ENCODE data around the gene KRTAP10-8. TPM values are rescaled to one million over a fixed set of nuclear protein-coding genes. Genes with fewer than 3 reads are reported as not detected.

Gene KRTAP10-8
- total and polyA plus RNA-seq, 12 donors, result not detected

DNA sequence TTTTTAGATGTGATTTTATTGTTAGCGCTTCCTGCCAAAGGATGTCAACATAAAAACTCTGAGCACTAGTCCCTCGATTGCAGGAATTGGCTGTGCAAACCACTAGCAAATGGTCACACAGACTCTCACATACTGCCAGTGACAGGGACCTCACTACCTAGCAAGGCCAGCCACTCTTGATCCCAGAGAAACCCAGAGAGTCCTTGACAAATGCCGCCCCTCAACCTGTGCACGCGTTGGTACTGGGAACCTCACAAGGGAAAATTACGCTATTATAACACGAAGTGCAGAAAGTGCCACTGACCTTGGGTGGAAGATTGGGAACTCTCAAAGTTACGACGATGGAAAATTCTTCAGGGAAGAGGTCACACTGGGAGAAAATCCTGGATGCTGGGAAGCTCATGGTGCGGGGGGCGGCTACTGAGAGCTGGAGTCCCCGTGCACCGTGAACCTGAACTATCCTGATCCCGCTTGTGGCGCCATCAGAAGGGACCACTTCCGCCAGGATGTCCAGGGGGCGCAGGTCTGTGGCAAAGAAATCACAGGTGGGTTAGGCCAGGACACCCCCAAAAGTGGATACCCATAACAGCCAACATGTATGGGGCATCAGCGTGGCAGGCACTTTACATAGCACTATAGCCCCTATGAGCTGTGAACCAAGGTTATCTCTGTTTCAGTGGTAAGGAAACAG lies 44.3 kb upstream of the KRTAP10-8 start:
- ATAC-seq (no peak), DNase-seq (no peak)
- H3K36me3 ChIP-seq, result no peaks in the 10 kb centered on the region
- H3K9me3 ChIP-seq, result peaks cover 0 to 30% (median 3%) of the 10 kb centered on the region in 11 donors
- 91% methylated on average over 18 of the region's 18 CpGs for WGBS, 2 donors
- H3K27me3 ChIP-seq, result peaks cover 0 to 12% (median 0%) of the 10 kb centered on the region in 7 donors
- H3K4me3 ChIP-seq, result no peak overlapping the region
- H3K4me1 ChIP-seq, result peaks cover 0 to 6% (median 0%) of the 10 kb centered on the region in 9 donors
- H3K27ac ChIP-seq, result no peak overlapping the region
- intact Hi-C loops (cut with DNase I), result no loop called here
- TF ChIP-seq, protein P1, sequence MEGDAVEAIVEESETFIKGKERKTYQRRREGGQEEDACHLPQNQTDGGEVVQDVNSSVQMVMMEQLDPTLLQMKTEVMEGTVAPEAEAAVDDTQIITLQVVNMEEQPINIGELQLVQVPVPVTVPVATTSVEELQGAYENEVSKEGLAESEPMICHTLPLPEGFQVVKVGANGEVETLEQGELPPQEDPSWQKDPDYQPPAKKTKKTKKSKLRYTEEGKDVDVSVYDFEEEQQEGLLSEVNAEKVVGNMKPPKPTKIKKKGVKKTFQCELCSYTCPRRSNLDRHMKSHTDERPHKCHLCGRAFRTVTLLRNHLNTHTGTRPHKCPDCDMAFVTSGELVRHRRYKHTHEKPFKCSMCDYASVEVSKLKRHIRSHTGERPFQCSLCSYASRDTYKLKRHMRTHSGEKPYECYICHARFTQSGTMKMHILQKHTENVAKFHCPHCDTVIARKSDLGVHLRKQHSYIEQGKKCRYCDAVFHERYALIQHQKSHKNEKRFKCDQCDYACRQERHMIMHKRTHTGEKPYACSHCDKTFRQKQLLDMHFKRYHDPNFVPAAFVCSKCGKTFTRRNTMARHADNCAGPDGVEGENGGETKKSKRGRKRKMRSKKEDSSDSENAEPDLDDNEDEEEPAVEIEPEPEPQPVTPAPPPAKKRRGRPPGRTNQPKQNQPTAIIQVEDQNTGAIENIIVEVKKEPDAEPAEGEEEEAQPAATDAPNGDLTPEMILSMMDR (IDR thresholded peaks at IDR 0.05), result no peak

DNA sequence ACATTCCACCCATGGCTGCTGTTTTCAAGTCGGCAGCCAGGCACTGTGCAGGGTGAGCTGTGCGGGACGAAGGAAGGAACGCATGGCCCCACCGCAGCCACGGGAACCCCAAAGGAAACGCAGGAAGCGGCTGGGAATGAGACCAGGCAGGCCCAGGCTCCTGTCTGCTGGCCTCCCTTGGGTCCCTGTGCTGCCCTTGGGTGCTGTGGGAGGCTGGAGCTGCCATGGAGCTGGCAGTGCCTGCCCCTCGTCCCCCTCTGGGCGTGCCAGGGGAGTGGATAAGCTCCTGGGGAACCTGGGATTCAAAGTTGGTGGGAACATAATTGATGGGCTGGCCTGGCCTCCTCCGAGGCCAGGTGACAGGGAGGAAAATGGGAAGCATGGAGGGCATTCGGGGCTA lies 43.6 kb upstream of the KRTAP10-8 start:
- intact Hi-C loops (cut with DNase I), result no loop called here
- TF ChIP-seq, protein P1 (IDR thresholded peaks at IDR 0.05), result no peak
- WGBS, 2 donors, result 70 to 73% methylated on average over 12 of the region's 12 CpGs
- H3K9me3 ChIP-seq, result peaks cover 0 to 27% (median 3%) of the 10 kb centered on the region in 11 donors
- ATAC-seq (no peak), DNase-seq (no peak)
- peaks cover 0 to 15% (median 0%) of the 10 kb centered on the region in 7 donors for H3K27me3 ChIP-seq
- no peak overlapping the region for H3K4me3 ChIP-seq
- no peaks in the 10 kb centered on the region for H3K36me3 ChIP-seq
- H3K4me1 ChIP-seq, result peaks cover 0 to 6% (median 0%) of the 10 kb centered on the region in 9 donors
- H3K27ac ChIP-seq, result no peak overlapping the region

DNA sequence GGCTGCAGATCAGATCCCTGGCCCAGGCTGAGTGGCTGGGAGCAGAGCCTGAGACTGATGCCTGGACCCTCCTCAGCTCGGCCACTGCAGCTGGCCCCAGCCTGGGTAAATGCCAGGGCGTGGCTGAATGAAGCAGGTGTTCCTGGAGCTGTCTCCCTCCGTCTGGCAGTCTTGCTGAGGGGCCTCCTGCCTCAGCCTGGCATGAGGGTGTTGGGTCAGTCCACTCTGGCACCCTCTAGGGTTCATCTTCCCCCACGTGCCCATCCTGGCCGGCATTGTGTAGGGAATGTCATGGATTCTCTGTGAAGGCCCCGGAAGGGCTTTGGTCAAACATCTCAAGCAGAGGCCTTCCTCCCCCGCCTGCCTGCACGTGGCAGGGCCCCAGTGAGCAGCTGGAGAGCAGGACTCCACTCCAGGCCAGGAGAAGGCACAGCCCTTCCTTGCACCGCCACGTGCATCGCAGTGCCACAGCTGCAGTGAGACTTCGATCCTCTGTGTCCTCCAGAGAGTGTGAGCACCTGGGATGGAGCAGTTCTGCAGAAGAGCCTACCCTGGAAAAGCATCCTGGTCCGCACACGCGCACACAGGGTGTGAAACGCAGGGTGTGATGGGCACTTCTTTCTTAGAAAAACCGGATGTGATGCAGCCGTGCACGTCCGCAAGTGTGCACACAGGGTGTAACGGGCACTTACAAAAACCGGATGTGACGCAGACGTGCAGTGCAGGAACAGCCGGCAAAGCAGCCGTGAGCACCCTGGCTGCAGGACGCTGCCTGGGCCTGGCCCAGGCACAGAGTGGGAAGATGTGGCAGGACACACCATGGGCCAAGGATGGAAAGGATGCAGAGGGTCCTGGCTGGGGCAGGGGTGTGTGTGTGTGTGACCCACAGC lies 43.0 kb upstream of the KRTAP10-8 start:
- WGBS, 2 donors, result 74 to 75% methylated on average over 27 of the region's 27 CpGs
- intact Hi-C loops (cut with DNase I), result no loop called here
- H3K36me3 ChIP-seq, result no peaks in the 10 kb centered on the region
- ATAC-seq, result peak in 1 of 8 donors; percentile 55
- no peak overlapping the region for H3K27ac ChIP-seq
- peaks cover 0 to 18% (median 0%) of the 10 kb centered on the region in 7 donors for H3K27me3 ChIP-seq
- no peak for DNase-seq
- TF ChIP-seq, protein P1 (IDR thresholded peaks at IDR 0.05), result no peak
- H3K4me1 ChIP-seq, result peaks cover 0 to 6% (median 0%) of the 10 kb centered on the region in 9 donors
- no peak overlapping the region for H3K4me3 ChIP-seq
- peaks cover 0 to 25% (median 1%) of the 10 kb centered on the region in 11 donors for H3K9me3 ChIP-seq

DNA sequence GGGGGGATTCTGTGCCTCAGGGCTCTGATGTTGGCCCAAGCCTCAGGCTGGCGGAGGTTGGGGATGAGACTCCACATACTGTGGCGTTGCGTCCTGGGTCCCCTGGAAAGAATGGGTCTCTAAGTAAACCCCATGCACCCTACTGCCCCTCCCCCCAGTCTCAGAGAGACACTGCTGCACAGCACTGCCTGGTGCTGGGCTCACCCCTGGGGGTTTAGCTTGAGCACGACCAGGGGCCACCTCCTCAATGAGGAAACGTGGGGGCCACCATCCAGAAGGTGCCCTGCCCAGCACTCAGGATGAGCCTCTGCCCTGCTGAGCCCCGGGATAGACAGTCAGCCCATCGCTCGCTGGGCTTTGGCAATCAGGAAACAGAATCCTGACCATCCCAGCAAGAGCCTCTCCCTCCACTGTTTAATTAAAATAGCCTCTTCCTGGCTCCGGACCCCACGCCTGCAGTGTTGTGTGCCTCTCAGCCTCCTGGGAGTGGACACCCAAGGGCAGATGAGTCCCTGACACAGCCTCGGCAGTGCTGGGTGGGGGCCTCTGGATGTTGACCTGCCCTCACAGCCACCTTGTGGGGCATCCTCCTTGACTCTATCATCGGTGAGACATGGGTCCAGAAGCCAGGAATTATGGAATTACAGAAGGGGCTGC lies 41.9 kb upstream of the KRTAP10-8 start:
- Histone ChIP-seq H3K27me3 (peaks cover 0 to 26% (median 0%) of the 10 kb centered on the region in 7 donors), H3K36me3 (no peaks in the 10 kb centered on the region), H3K9me3 (peaks cover 0 to 19% (median 0%) of the 10 kb centered on the region in 11 donors), H3K4me3 (no peak overlapping the region), H3K27ac (no peak overlapping the region), H3K4me1 (peaks cover 0 to 5% (median 0%) of the 10 kb centered on the region in 9 donors)
- intact Hi-C loops (cut with DNase I), result no loop called here
- TF ChIP-seq, protein P1 (IDR thresholded peaks at IDR 0.05), result no peak
- ATAC-seq (no peak), DNase-seq (no peak)
- 76 to 77% methylated on average over 12 of the region's 12 CpGs for WGBS, 2 donors
